H9 (cell line): Measurements from ENCODE around the gene CTNNBL1. TPM values are rescaled to one million over a fixed set of nuclear protein-coding genes. Genes with fewer than 3 reads are reported as not detected.

Experiments used
- DNase-seq: peaks from one replicate; pipeline ENCODE4 v3.0.0-alpha.2; 2017
- H2AFZ ChIP-seq: one replicate; pipeline ENCODE4 v1.6.1; 2013; ENCODE audit warnings: mild to moderate bottlenecking, low read length, control low read depth, moderate library complexity
- H2AK5ac ChIP-seq: 2 replicates; pipeline ENCODE4 v1.6.1; 2013; ENCODE audit warnings: low read length, control low read depth, mixed read lengths; ENCODE audit not compliant: insufficient read length
- H2BK120ac ChIP-seq: one replicate; pipeline ENCODE4 v1.6.1; 2013; ENCODE audit warnings: low read depth, mild to moderate bottlenecking, low read length, control low read depth, inconsistent platforms; ENCODE audit not compliant: poor library complexity, severe bottlenecking
- H2BK12ac ChIP-seq: 2 replicates; pipeline ENCODE4 v1.6.1; 2013; ENCODE audit warnings: low read length, control low read depth, mixed read lengths, low read depth; ENCODE audit not compliant: insufficient read length
- H2BK15ac ChIP-seq: 2 replicates; pipeline ENCODE4 v1.6.1; 2013; ENCODE audit warnings: low read depth, low read length, control low read depth
- H2BK20ac ChIP-seq: one replicate; pipeline ENCODE4 v1.6.1; 2013; ENCODE audit warnings: low read depth, mild to moderate bottlenecking, low read length, control low read depth, inconsistent platforms; ENCODE audit not compliant: poor library complexity, severe bottlenecking
- H2BK5ac ChIP-seq: 2 replicates; pipeline ENCODE4 v1.6.1; 2013; ENCODE audit warnings: low read length, control low read depth, mixed read lengths; ENCODE audit not compliant: insufficient read length
- H3K14ac ChIP-seq: 2 replicates; pipeline ENCODE4 v1.6.1; 2013; ENCODE audit warnings: low read length, control low read depth; ENCODE audit not compliant: insufficient read depth
- H3K18ac ChIP-seq: 2 replicates; pipeline ENCODE4 v1.6.1; 2013; ENCODE audit warnings: low read depth, mild to moderate bottlenecking, mixed read lengths, low read length, control low read depth; ENCODE audit not compliant: insufficient read length
- H3K23ac ChIP-seq: 2 replicates; pipeline ENCODE4 v1.6.1; 2013; ENCODE audit warnings: low read length, control low read depth, mixed read lengths, low read depth; ENCODE audit not compliant: insufficient read length
- H3K23me2 ChIP-seq: 2 replicates; pipeline ENCODE4 v1.6.1; 2013; ENCODE audit warnings: low read depth, mild to moderate bottlenecking, mixed read lengths, low read length, control low read depth; ENCODE audit not compliant: insufficient read length, poor library complexity, severe bottlenecking
- H3K27ac ChIP-seq: 2 replicates; pipeline ENCODE4 v1.5.1; 2013; ENCODE audit warnings: low read length, control low read depth, mixed read lengths, low read depth; ENCODE audit not compliant: insufficient read length
- H3K27me3 ChIP-seq: 2 replicates; pipeline ENCODE4 v1.6.1; 2013; ENCODE audit warnings: low read length, control low read depth, inconsistent platforms; ENCODE audit not compliant: insufficient read depth
- H3K4ac ChIP-seq: 2 replicates; pipeline ENCODE4 v1.6.1; 2013; ENCODE audit warnings: low read depth, mild to moderate bottlenecking, control low read depth, inconsistent platforms, low read length, moderate library complexity
- H3K4me1 ChIP-seq: 2 replicates; pipeline ENCODE4 v1.6.1; 2013; ENCODE audit warnings: low read length, control low read depth, inconsistent platforms; ENCODE audit not compliant: insufficient read depth
- H3K4me2 ChIP-seq: 2 replicates; pipeline ENCODE4 v1.6.1; 2013; ENCODE audit warnings: low read length, control low read depth, mixed read lengths; ENCODE audit not compliant: insufficient read length, insufficient read depth
- H3K56ac ChIP-seq: 2 replicates; pipeline ENCODE4 v1.6.1; 2013; ENCODE audit warnings: low read depth, mild to moderate bottlenecking, mixed read lengths, low read length, control low read depth; ENCODE audit not compliant: insufficient read length
- H3K79me1 ChIP-seq: 2 replicates; pipeline ENCODE4 v1.6.1; 2013; ENCODE audit warnings: low read depth, mild to moderate bottlenecking, moderate library complexity, low read length, control low read depth, inconsistent platforms; ENCODE audit not compliant: insufficient read depth, poor library complexity, severe bottlenecking
- H3K79me2 ChIP-seq: 2 replicates; pipeline ENCODE4 v1.6.1; 2013; ENCODE audit warnings: low read length, control low read depth, inconsistent platforms; ENCODE audit not compliant: insufficient read depth
- H3K9ac ChIP-seq: 2 replicates; pipeline ENCODE4 v1.6.1; 2013; ENCODE audit warnings: low read length, control low read depth, mixed read lengths; ENCODE audit not compliant: insufficient read length; ENCODE audit errors: extremely low read depth
- H3K9me3 ChIP-seq: one replicate; pipeline ENCODE4 v1.6.1; 2013; ENCODE audit warnings: low read depth, low read length, inconsistent platforms; ENCODE audit not compliant: control insufficient read depth
- H3T11ph ChIP-seq: one replicate; pipeline ENCODE4 v1.6.1; 2013; ENCODE audit warnings: mild to moderate bottlenecking, low read length, control low read depth, inconsistent platforms
- H4K20me1 ChIP-seq: one replicate; pipeline ENCODE4 v1.6.1; 2013; ENCODE audit not compliant: control insufficient read depth, insufficient read length, insufficient read depth
- H4K5ac ChIP-seq: 2 replicates; pipeline ENCODE4 v1.6.1; 2013; ENCODE audit warnings: low read depth, mild to moderate bottlenecking, mixed read lengths, low read length, control low read depth; ENCODE audit not compliant: insufficient read length
- H4K8ac ChIP-seq: replicated peaks from 2 replicates; pipeline ENCODE4 v1.6.1; 2013; ENCODE audit warnings: low read length, control low read depth, mixed read lengths, low read depth; ENCODE audit not compliant: insufficient read length
- H4K91ac ChIP-seq: 2 replicates; pipeline ENCODE4 v1.6.1; 2013; ENCODE audit warnings: low read depth, mild to moderate bottlenecking, moderate library complexity, mixed read lengths, low read length, control low read depth; ENCODE audit not compliant: insufficient read length
- H3K27ac Mint-ChIP-seq, 3 experiments: 2 replicates in 2 of 3; 3 replicates in 1 of 3; pipeline ENCODE4 v1.8.0; 2020 to 2021; ENCODE audit warnings: mixed read lengths in 3 of 3, mild to moderate bottlenecking in 1 of 3, moderate library complexity in 1 of 3
- H3K27me3 Mint-ChIP-seq: 2 replicates; pipeline ENCODE4 v1.8.0; 2021; ENCODE audit warnings: low read depth, mild to moderate bottlenecking, moderate library complexity, mixed read lengths
- H3K36me3 Mint-ChIP-seq, 3 experiments: 2 replicates in 2 of 3; 3 replicates in 1 of 3; pipeline ENCODE4 v1.8.0; 2020 to 2021; ENCODE audit warnings: low read depth in 3 of 3, mixed read lengths in 3 of 3; ENCODE audit not compliant: insufficient read depth in 1 of 3
- H3K4me1 Mint-ChIP-seq, 2 experiments: 2 replicates each; pipeline ENCODE4 v1.8.0; 2020; ENCODE audit warnings: mixed read lengths in 2 of 2
- H3K4me3 Mint-ChIP-seq, 2 experiments: 2 replicates in 1 of 2; 3 replicates in 1 of 2; pipeline ENCODE4 v1.8.0; 2020 to 2021; ENCODE audit warnings: mild to moderate bottlenecking in 2 of 2, mixed read lengths in 2 of 2, moderate library complexity in 1 of 2
- H3K9me3 Mint-ChIP-seq, 2 experiments: 2 replicates in 1 of 2; 3 replicates in 1 of 2; pipeline ENCODE4 v1.8.0; 2020; ENCODE audit warnings: mild to moderate bottlenecking in 2 of 2, mixed read lengths in 2 of 2, moderate library complexity in 1 of 2
- WGBS: extraction: QIAGEN DNeasy Blood & Tissue Kit; methylation state at CpG from one replicate; pipeline ENCODE4 v1.1.7; 2013; ENCODE audit warnings: missing lambda C conversion rate, low lambda C conversion rate, mixed read lengths; ENCODE audit not compliant: insufficient read length; ENCODE audit errors: extremely low coverage; 5-methylcytosine and 5-hydroxymethylcytosine counted together
- total RNA-seq: library from RNA; stranded (reverse); gene quantifications from 2 replicates; pipeline ENCODE4 v1.2.1, GENCODE V29; 2021
- TF ChIP-seq, protein P1 (sequence below): fragments of 200-600 bp; sonication (generic); conservative IDR thresholded peaks from 3 replicates; pipeline ENCODE4 v1.8.0; 2021; ENCODE audit warnings: antibody characterized with exemption, mild to moderate bottlenecking

CTNNBL1 gene
- total RNA-seq, 1 experiment from 2014 or later, result 67.2 TPM

DNA sequence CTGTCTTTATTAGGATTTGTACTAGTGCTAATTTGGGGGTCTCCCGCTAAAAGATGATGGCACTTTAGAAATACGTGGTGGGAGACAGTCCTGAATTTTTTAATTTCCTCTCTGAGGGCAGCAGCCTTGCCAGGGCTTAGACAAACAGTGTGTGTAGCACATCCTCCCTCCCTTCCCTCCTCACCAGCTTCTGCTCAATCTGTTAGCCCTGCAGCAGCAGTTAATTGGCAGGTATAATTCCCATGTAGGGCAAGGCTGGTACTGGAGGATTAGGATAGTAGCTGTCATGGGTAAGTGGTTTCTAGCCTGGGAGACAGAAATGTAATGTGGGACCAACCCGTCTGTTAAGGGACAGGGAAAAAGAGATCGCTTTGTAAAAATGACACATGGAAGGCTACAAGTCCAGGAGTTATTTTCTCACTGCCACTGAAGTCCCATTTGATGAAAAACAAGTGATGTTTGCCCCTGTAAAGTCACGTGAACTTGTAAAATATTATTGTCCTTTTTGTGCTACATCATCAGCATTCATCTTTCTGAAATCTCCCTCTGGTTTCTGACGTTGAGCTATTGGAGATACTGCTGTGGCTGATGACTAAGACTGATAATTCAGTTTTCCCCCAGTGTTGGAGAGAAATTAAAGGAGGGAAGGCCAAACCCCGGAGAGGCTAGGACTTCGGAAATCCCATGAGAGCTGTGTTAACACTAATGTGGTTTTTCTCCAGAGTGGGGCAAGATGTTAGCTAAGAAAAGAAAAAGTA is 40.6 kb downstream of the CTNNBL1 start:
- Histone ChIP-seq H2AK5ac (no peak overlapping the region), H2BK20ac (no peak overlapping the region), H3K4ac (no peak overlapping the region), H2BK120ac (no peak overlapping the region), H2BK5ac (no peak overlapping the region), H4K91ac (no peak overlapping the region), H3K9ac (no peak overlapping the region), H2BK15ac (no peak overlapping the region), H3K4me1 (no peaks in the 10 kb centered on the region), H3K27ac (no peak overlapping the region), H3K23me2 (no peaks in the 10 kb centered on the region), H4K20me1 (no peaks in the 10 kb centered on the region), H3K23ac (no peak overlapping the region), H3K18ac (no peak overlapping the region), H3K79me1 (peaks cover 2% of the 10 kb centered on the region), H2AFZ (no peak overlapping the region), H3K14ac (no peak overlapping the region), H4K5ac (no peak overlapping the region), H3T11ph (no peak overlapping the region), H3K9me3 (no peaks in the 10 kb centered on the region), H3K79me2 (no peaks in the 10 kb centered on the region), H2BK12ac (no peak overlapping the region), H3K27me3 (no peaks in the 10 kb centered on the region; the same call in 1 of the 2 replicates), H3K56ac (no peak overlapping the region), H3K4me2 (no peak overlapping the region), H4K8ac (no peak overlapping the region)
- TF ChIP-seq, protein P1, sequence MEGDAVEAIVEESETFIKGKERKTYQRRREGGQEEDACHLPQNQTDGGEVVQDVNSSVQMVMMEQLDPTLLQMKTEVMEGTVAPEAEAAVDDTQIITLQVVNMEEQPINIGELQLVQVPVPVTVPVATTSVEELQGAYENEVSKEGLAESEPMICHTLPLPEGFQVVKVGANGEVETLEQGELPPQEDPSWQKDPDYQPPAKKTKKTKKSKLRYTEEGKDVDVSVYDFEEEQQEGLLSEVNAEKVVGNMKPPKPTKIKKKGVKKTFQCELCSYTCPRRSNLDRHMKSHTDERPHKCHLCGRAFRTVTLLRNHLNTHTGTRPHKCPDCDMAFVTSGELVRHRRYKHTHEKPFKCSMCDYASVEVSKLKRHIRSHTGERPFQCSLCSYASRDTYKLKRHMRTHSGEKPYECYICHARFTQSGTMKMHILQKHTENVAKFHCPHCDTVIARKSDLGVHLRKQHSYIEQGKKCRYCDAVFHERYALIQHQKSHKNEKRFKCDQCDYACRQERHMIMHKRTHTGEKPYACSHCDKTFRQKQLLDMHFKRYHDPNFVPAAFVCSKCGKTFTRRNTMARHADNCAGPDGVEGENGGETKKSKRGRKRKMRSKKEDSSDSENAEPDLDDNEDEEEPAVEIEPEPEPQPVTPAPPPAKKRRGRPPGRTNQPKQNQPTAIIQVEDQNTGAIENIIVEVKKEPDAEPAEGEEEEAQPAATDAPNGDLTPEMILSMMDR, result no peak
- Mint-ChIP-seq H3K27ac (no peak overlapping the region; a peak in 1 of 7 replicates), H3K27me3 (no peaks in the 10 kb centered on the region), H3K4me1 (peaks cover 15 to 16% of the 10 kb centered on the region in 2 experiments), H3K9me3 (no peaks in the 10 kb centered on the region), H3K4me3 (no peak overlapping the region), H3K36me3 (peaks cover 10 to 32% (median 22%) of the 10 kb centered on the region in 3 experiments; a peak in 6 of 7 replicates)
- WGBS, result no CpG with 5 or more reads among the region's 8 CpGs
- no peak for DNase-seq
